ENCODE results near the gene AQP9.
A peak's percentile ranks its signal among the peaks of the same experiment; 100 is the strongest.

Gene AQP9

DNA sequence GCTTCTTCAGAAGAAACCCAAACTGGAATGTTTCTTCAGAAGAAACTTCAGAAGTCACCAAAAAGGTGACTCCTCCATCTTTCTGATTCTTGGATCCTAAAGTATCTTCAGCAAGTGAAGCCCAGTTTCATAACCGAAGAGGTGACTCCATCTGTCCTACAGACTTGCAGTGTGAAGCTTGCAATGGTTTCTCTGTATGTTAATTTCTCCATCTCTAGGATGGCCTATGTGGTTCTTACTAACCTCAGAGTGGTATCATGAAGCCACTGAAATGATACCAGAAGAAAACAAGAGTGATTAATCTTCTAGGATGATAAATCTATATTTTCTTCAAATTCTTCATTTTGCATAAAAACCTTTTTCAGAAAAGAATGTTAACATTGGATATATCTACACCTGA lies 495 bp upstream of the AQP9 start:
- DNase-seq, result no peak
- in situ Hi-C loops (cut with HindIII; ENCODE audit: low pct_ligation_motif_present, low pct_unique_long_range_greater_than_20kb, low sequenced_read_pairs), result no loop called here

DNA sequence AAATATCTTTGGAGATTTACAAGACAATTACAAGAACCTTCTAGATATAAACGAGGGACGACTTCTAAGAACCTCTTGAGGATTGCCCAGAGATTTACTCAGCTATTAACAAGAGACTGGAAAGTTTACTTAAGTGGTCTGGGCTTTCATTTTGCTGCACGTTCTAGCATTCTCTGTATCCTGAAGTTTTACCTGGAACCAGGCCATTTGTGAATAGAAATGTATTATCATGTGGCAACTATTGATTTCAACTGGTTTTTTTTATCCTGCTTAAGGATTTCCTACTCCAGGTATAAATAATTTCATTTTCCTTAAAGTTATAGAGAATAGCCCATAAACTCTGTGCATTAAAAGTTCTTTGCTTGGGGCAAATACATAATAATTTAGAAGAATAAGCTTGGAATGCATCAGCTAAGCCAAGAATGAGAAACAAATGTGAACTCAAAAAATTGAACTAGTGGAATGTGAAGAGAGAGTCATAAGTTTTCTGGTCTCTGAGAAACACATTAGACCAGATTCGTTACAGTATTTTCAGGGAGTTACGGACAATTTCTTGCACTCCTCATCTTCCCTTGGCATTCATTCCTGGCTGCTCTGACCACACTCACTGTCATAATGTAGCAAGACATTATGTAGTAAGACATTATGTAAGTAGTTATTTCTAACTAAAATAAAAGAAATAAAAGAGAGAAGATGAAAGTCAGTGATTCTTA lies 1.3 kb downstream of the AQP9 start:
- in situ Hi-C loops (cut with HindIII; ENCODE audit: low pct_ligation_motif_present, low pct_unique_long_range_greater_than_20kb, low sequenced_read_pairs), result no loop called here
- no peak for DNase-seq

DNA sequence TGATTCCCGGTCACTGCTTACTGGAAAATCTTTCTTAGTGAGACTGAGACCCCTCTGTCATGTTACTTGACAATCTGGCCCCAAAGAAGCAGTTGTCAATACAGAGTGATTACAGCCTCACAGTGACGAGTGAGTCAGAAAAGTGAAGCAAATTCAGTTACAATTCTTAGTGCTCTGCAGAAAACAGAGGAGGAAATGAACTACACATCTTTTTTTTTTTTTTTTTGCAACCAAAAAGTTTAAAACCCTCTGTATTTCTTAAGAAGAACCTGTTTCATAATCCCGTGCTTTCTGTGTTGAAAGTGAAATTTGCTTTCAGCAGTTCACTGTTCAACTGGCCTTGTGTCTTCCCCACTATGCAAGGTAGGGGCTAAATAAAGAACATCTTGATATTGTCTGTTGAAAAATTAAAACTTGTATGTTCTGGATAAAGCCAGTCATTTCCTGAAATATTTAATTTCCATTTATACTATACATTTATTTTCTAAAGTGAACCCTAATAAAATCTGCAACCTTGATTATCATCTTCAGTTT lies 1.9 kb downstream of the AQP9 start:
- DNase-seq, result no peak

DNA sequence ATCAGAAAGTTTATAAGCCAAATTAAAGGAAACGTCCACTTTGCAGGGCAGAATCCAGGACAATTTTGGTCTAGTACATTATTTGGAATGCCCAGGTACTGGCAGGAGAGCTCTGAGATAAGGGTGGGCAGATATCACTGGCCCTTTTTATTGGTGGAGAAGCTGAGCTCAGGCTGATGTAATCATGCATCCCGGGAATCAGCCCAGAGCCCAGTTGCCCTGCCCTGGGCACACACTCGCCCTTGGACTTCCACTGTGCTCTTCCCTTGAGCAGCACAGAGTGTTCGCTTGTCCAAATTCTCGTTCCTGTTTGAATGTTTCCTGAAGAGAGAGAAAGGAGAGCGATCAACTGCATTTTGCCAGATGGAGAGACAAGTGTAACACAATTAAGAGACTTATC lies 3.7 kb downstream of the AQP9 start:
- no peak for DNase-seq
- in situ Hi-C loops (cut with HindIII; ENCODE audit: low pct_ligation_motif_present, low pct_unique_long_range_greater_than_20kb, low sequenced_read_pairs), result no loop called here

More for the DNA sequence above, 1.9 kb downstream of the AQP9 start:
- in situ Hi-C loops (cut with HindIII; ENCODE audit: low pct_ligation_motif_present, low pct_unique_long_range_greater_than_20kb, low sequenced_read_pairs), result no loop called here

DNA sequence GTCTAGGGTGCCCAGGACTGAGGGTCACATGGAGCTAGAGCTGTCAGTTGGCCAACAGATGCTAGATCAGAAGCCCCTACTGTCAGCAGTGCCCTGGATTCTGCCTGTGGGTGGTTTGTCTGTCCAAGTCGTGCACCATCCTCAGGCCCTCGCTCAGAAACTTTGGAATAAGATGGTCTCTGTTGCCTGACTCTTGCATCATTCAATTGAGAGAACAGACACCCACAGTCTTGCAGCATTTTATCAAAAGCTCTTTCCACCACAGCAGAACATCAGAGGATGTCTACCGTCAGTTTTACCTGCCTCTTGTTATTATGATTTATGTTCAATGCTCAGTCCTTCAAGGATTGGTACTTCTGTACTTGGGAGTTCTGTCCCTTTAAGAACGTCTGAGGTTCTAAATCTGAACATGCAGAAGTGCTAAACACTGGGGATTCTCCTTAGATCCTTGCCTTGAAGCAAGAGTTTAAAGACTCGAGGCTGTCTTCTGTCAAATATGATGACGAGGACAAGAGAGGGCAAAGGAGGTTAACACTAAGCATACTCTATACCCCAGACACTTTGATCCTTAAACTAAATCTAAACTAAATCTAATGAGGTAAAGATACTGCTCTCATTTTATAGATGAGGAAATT lies 4.8 kb downstream of the AQP9 start:
- no peak for DNase-seq
- in situ Hi-C loops (cut with HindIII; ENCODE audit: low pct_ligation_motif_present, low pct_unique_long_range_greater_than_20kb, low sequenced_read_pairs), result no loop called here

DNA sequence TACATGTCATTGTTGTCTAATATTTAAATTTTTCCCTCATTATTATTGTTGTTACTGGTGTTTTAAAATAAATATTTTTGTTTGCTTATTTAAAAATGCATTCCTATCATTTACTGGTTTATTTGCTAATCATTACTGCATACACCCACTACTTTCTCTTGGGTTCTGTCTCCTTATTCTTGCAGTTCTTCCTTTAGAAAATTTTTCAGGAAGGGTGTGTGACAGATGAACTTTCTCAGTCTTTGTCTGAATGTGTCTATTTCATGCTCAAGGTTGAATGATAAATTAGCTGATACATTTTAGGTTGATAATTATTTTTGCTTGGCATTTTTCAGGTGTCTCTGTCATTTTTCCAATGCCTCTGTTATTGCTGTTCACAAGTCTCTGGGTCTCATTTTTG lies 7.4 kb downstream of the AQP9 start:
- in situ Hi-C loops (cut with HindIII; ENCODE audit: low pct_ligation_motif_present, low pct_unique_long_range_greater_than_20kb, low sequenced_read_pairs), result no loop called here
- DNase-seq, result no peak

DNA sequence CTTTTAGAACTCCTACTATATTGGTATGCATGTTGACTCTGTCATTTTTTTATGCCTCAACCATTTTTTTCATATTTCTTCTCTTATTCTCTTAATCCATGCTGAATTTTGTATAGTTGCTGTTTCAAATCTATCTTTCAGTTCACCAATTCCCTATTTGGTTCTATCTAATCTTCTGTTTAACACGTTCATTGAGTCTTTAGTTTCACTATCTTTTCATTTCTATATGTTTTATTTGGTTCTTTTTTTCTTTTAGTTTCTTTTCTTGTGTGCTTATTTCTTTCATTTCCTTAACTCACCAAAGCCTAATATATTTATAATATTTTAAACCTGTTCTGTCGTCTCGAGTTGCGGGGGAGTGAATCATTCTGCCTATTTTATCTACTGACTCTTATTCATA lies 8.0 kb downstream of the AQP9 start:
- DNase-seq, result no peak
- in situ Hi-C loops (cut with HindIII; ENCODE audit: low pct_ligation_motif_present, low pct_unique_long_range_greater_than_20kb, low sequenced_read_pairs), result no loop called here

DNA sequence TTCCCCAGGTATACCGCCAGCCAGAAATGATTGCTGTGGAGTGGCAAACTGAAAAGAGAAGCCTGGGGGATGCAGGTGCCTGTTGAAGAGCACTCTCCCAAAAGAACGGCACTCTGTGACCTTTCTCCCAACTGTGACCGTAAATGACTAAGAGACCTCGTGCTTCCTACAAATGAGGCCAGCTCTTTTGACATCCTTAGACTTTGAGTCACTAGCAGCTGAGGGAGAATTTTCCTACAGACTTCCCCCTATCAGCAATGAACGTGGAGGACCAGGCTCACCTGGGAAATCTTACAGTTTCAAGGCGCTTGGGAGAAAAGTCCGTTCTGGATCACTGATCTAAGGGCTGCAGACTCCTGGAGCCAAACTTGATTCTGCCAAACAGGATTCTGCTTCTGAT lies 8.6 kb downstream of the AQP9 start:
- in situ Hi-C loops (cut with HindIII; ENCODE audit: low pct_ligation_motif_present, low pct_unique_long_range_greater_than_20kb, low sequenced_read_pairs), result no loop called here
- peak; percentile 1 for DNase-seq

DNA sequence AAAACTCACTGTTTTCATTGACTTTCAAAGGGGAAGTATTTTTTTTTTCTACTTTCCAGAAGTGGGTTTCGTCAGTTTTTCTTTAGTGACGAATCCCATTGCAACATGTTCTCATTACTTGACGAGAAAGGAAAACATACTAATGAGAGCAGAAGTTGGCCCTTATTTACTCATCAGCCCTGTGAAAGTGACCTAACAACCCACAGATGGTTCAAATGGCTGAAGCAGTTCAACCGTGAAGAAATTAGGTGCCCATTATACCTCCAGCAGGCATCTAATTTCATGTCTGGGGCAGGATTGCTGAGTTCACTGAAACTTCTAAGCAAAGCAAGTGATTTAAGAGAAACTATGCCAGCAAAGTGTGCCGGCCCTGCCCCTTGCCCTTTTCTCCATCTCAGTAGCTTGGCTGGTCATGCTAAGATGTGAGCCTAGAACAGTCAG lies 9.0 kb downstream of the AQP9 start:
- DNase-seq, result no peak
- in situ Hi-C loops (cut with HindIII; ENCODE audit: low pct_ligation_motif_present, low pct_unique_long_range_greater_than_20kb, low sequenced_read_pairs), result no loop called here

DNA sequence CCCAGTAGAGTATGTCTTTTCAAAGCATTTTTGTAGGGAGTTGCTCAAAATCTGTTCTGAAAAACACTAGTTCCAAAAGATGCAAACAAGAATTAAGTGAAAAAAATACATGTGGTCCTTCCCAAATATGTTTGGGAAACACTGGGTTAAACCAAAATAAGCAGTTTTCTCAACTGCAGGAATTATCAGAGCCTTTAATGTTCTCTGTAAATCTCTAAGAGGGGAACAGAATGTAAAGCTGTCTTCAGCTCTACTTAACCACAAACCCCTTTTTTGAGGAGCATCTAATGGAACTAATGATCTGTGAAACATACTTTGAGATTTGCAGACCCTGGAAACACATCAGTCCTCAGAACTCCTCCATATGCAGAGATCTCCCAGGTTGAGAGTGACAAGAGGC lies 9.9 kb downstream of the AQP9 start:
- in situ Hi-C loops (cut with HindIII; ENCODE audit: low pct_ligation_motif_present, low pct_unique_long_range_greater_than_20kb, low sequenced_read_pairs), result no loop called here
- DNase-seq, result no peak

DNA sequence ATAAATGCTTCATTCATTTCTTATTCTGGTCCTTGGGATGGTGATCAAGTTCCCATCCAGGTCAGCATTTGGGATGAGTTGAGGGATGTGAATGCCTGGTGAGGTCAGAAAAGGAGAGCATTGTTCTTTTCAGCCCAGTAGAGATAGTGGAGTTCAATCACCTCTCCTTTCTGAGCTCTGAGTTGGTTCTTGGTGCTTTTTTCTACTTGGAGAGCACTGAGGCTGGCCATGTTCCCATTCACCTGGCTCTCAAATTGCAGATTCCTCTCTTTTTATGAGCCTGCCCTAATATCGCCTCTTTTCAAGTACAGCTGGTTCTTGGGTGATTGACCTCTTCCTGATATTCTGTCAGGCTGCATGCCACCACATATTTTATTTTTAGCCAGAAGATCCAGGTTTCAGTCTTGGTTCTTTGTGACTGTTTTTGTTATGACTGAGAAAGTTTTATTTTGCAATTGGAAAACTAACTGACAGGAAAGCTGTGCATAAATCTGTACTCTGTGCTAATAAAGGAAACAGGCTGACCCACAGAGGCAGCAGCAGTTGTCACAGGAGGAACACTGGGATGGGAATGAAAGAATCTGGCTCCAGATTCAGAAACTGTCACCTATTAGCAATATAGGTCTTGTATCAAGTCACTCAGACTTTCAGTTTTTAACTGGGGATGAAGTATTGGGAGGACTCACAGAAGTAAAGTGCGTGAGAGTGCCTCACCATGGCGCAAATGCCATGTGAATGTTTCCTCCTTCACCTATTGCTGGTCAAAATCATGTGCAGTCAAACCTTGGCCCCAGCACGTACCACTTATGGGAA lies 10.7 kb downstream of the AQP9 start:
- no peak for DNase-seq
- in situ Hi-C loops (cut with HindIII; ENCODE audit: low pct_ligation_motif_present, low pct_unique_long_range_greater_than_20kb, low sequenced_read_pairs), result no loop called here

DNA sequence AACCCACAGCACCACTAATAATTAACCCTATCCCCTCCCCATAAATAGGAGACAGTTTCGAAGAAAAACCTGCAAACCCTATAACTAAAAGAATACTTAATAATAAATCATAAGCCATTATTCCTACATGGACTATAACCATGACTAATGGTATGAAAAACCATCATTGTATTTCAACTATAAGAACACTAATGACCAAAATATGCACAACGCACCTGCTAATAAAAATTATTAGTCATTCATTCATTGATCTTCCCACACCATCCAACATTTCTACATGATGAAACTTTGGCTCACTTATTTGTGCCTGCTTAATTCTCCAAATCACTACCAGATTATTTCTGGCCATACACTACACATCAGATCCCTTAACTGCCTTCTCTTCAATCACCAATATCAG lies 16.6 kb downstream of the AQP9 start:
- no peak for DNase-seq
- in situ Hi-C loops (cut with HindIII; ENCODE audit: low pct_ligation_motif_present, low pct_unique_long_range_greater_than_20kb, low sequenced_read_pairs), result no loop called here

DNA sequence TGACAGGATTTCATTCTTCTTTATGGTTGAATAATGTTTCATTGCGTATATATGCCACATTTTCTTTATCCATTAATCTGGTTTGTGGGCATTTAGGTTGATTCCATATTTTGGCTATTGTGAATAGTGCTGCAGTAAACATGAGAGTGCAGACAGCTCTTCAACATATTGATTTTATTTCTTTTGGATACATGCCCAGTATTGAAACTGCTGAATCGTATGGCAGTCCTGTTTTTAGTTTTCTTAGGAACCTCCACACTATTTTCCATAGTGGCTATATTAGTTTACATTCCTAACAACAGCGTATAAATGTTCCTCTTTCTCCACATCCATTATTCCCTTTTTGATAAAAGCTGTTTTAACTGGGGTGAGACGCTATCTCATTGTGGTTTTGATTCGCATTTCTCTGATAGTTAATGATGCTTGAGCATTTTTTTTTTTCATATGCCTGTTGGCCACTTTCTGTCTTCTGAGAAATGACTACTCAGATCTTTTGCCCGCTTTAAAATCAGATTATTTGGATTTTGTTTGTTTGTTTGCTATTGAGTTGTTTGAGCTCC lies 21.7 kb downstream of the AQP9 start:
- in situ Hi-C loops (cut with HindIII; ENCODE audit: low pct_ligation_motif_present, low pct_unique_long_range_greater_than_20kb, low sequenced_read_pairs), result no loop called here
- no peak for DNase-seq

DNA sequence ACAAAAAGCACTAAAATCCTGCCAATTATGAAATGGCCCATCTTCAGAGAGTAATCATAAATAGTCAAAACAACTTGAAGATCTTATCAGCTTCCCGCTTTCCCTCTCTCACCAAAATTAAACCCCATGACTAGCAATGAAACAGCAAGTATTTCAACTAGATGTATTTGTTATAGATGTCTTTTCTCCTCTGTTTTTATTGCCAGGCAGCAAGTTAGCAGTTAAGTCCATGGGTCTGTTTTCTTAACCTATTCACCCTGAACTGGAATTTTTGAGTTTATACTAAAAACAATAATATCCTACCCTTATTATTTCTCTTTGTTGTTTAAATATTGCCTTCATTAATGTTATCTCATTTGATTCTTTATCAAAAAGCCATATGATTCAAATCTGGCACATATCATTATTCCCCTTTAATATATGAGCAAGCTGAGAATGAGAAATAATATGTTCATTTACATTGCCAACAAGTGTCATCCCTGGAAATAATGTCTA lies 23.3 kb downstream of the AQP9 start:
- in situ Hi-C loops (cut with HindIII; ENCODE audit: low pct_ligation_motif_present, low pct_unique_long_range_greater_than_20kb, low sequenced_read_pairs), result no loop called here
- DNase-seq, result no peak

DNA sequence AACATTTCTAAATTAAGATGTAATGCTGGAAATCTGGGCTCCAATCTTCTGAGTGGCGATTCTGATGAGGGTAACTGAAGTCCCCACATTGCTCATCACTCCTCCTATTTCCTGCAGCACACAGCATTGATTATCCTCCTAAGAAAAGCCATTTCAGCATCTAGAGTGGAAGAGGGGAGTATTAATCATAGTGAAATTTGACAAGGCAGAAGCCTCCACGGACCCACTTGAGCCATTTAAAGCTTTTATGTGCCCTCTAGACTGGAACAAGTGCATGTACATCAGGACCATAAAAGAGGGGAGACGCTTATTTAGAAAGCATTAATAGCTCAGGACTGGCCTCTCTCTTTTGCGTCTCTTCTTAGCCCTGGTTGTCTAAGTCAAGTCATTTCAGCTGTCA lies 25.8 kb downstream of the AQP9 start:
- in situ Hi-C loops (cut with HindIII; ENCODE audit: low pct_ligation_motif_present, low pct_unique_long_range_greater_than_20kb, low sequenced_read_pairs), result no loop called here
- DNase-seq, result no peak

DNA sequence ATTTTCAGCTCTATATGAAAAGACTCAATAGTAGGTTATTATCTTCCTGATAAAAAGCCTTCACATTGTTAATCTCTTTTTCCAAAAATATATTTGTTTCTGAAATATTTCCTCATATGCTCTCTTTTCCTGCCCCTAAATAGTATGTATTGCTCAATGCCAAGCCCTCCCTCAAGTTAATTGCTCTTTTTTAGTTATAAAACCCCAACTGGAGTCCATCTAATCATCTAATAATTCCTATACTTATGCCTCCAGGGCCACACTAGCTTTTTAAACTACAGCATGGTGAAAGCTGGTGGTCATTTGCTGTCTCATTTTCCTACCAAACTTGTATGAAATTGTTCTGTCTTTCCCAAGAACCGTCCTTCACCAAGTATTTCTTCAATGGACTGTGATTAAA lies 26.7 kb downstream of the AQP9 start:
- in situ Hi-C loops (cut with HindIII; ENCODE audit: low pct_ligation_motif_present, low pct_unique_long_range_greater_than_20kb, low sequenced_read_pairs), result no loop called here
- no peak for DNase-seq

DNA sequence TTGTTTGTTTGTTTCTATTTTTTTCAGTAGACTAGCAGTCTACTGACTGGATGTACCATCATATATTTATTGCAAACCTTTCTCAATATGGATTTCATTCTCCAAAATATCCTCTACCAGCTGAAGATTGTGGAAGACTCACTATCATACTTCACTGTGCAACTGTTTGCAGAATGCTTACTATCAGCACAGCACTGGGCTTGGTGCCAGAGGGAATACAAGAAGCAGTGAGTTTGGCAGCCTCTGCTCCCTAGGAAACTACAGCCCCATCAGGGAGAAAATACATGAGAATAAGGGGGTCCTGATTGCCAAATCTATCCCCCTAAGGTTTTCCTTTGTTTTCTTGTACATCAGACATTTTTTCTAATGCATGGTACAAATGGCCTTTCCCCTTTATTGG lies 27.5 kb downstream of the AQP9 start:
- DNase-seq, result no peak
- in situ Hi-C loops (cut with HindIII; ENCODE audit: low pct_ligation_motif_present, low pct_unique_long_range_greater_than_20kb, low sequenced_read_pairs), result no loop called here

DNA sequence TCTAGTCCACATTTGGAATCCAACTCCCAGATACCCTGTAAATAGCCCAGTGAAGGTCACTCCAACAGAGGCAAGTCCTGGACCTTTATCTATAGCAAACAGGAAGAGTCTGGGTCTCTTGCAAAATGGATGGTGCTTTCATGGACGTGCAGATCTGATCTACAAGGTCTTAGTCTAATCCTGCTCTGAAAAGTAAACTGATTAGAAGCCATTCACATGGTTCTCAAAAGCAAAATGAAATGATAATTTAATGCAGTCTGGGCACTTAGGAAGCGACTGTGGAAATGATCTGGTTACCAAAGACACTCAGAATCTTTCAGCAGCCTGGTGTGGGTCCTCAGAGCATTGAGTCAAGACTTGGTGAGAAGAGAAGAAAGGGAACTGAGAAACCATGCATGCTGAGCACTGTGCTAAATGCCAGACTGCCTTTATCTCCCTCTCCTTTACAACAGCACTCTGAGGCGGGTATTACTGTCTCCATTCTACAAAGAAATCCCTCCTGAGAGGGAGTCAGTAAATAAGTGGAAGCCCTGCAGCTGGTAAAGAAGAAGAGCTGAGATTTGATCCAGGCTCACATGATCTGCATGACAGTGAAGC lies 29.0 kb downstream of the AQP9 start:
- DNase-seq, result no peak
- in situ Hi-C loops (cut with HindIII; ENCODE audit: low pct_ligation_motif_present, low pct_unique_long_range_greater_than_20kb, low sequenced_read_pairs), result no loop called here

DNA sequence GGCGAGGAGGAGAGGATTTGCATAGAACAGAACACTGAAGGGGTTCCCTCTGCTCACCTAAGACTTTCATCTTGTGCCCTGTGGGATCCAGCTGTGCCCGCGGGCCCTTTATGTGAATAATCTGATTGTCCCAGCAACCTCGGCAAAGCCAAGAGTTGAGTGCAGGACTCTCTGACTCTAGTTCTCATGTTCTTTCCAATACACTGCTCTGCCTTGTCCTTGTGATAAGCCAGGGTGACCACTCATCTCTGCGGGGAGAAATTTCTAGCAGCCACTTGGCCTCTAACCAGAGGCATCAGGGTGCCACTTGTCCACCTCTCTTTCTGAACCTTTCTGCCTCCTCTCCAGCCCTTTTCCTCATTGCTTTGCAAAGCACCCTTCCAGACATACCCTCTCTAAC lies 31.8 kb downstream of the AQP9 start:
- DNase-seq, result no peak
- in situ Hi-C loops (cut with HindIII; ENCODE audit: low pct_ligation_motif_present, low pct_unique_long_range_greater_than_20kb, low sequenced_read_pairs), result no loop called here

All from ACHN (cell line).